Activated CD4-positive, CD25-positive, alpha-beta regulatory T cell treated with anti-CD3 and anti-CD28 coated beads, Interleukin-2, amount 50 U/mL, for 24 hours (primary cell): ENCODE measurements around the gene SPATA6L.
"Not testable (repeated sequence)": the region's sequence is repeated elsewhere in the genome, so short reads cannot be mapped to it uniquely, and the experiment has no call there.

Experiments used
- ATAC-seq, 2 donors: fragments of 150-1000 bp; cut with Tn5 transposase; one replicate each; pipeline ENCODE4 v1.10.0; 2021; ENCODE audit warnings: mild to moderate bottlenecking in 1 of 2, moderate library complexity in 1 of 2

Gene SPATA6L

GRCh38 chr9:4630836-4631235, 35.4 kb downstream of the SPATA6L start:
- ATAC-seq, result no peak

- no peak for ATAC-seq
Measured at GRCh38 chr9:4622016-4622415, 44.3 kb downstream of the SPATA6L start.

GRCh38 chr9:4620881-4621555, 45.3 kb downstream of the SPATA6L start:
- ATAC-seq, result peak in 1 of 2 donors; percentile 24

GRCh38 chr9:4620057-4620765, 46.1 kb downstream of the SPATA6L start:
- ATAC-seq, result peak in 1 of 2 donors; percentile 24

- ATAC-seq, result no peak
Measured at GRCh38 chr9:4618700-4619099, 47.6 kb downstream of the SPATA6L start.

- ATAC-seq, result no peak
Measured at GRCh38 chr9:4617752-4618151, 48.5 kb downstream of the SPATA6L start.

- no peak for ATAC-seq
Measured at GRCh38 chr9:4615778-4616177, 50.5 kb downstream of the SPATA6L start.

- no peak for ATAC-seq
Measured at GRCh38 chr9:4615251-4615650, 51.0 kb downstream of the SPATA6L start.

GRCh38 chr9:4614627-4615026, 51.7 kb downstream of the SPATA6L start:
- no peak for ATAC-seq

GRCh38 chr9:4606033-4606432, 60.2 kb downstream of the SPATA6L start:
- ATAC-seq, result not testable (repeated sequence)

GRCh38 chr9:4604678-4605095, 61.6 kb downstream of the SPATA6L start:
- ATAC-seq, result peak; percentile 53 to 69

- no peak for ATAC-seq
Measured at GRCh38 chr9:4603830-4604229, 62.5 kb downstream of the SPATA6L start.

- no peak for ATAC-seq
Measured at GRCh38 chr9:4600368-4600767, 65.9 kb downstream of the SPATA6L start.

- ATAC-seq, result peak; percentile 76 to 77
Measured at GRCh38 chr9:4596165-4596922, 69.9 kb downstream of the SPATA6L start.

- no peak for ATAC-seq
Measured at GRCh38 chr9:4594994-4595393, 71.3 kb downstream of the SPATA6L start.

- no peak for ATAC-seq
Measured at GRCh38 chr9:4594545-4594944, 71.7 kb downstream of the SPATA6L start.

- no peak for ATAC-seq
Measured at GRCh38 chr9:4592886-4593285, 73.4 kb downstream of the SPATA6L start.

GRCh38 chr9:4592295-4592694, 74.0 kb downstream of the SPATA6L start:
- no peak for ATAC-seq

- no peak for ATAC-seq
Measured at GRCh38 chr9:4591123-4591500, 75.2 kb downstream of the SPATA6L start.

- no peak for ATAC-seq
Measured at GRCh38 chr9:4590430-4591122, 75.7 kb downstream of the SPATA6L start.

- ATAC-seq, result no peak
Measured at GRCh38 chr9:4588721-4589120, 77.6 kb downstream of the SPATA6L start.

GRCh38 chr9:4585135-4585534, 81.1 kb downstream of the SPATA6L start:
- no peak for ATAC-seq

- ATAC-seq, result no peak
Measured at GRCh38 chr9:4584636-4585035, 81.6 kb downstream of the SPATA6L start.
